M059J (cell line): ENCODE measurements around the gene CFAP54. TPM values are rescaled to one million over a fixed set of nuclear protein-coding genes. Genes with fewer than 3 reads are reported as not detected.

ENCODE experiments used
- DNase-seq: peaks from one replicate; pipeline ENCODE4 v3.0.0-alpha.2; 2012; ENCODE audit warnings: low read depth
- total RNA-seq: library from RNA; depleted of rRNA; stranded (reverse); fragments of >200 nt; shearing (Covaris generic); gene quantifications from 2 replicates; pipeline ENCODE4 v1.2.3, GENCODE V29; 2014; rRNA removed

The CFAP54 gene
- total RNA-seq, 1 experiment from 2014 or later = 1.8 TPM

DNA sequence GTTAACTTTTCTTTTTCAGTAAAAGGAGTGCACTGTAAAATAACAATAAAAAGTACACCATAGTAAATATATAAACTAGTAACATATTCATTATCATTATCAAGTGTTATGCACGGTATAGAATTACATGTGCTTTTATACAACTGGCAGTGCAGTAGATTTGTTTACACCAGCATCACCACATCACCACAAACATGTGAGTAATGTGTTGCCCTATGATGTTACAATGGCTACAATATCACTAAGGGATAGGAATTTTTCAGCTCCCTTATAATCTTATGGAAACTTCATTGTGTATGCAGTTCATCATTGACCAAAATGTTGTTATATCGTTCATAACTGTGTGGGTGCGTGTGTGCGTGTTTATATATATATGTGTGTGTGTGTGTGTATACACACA lies 394.2 kb downstream of the CFAP54 start:
- DNase-seq = peak; percentile 61

DNA sequence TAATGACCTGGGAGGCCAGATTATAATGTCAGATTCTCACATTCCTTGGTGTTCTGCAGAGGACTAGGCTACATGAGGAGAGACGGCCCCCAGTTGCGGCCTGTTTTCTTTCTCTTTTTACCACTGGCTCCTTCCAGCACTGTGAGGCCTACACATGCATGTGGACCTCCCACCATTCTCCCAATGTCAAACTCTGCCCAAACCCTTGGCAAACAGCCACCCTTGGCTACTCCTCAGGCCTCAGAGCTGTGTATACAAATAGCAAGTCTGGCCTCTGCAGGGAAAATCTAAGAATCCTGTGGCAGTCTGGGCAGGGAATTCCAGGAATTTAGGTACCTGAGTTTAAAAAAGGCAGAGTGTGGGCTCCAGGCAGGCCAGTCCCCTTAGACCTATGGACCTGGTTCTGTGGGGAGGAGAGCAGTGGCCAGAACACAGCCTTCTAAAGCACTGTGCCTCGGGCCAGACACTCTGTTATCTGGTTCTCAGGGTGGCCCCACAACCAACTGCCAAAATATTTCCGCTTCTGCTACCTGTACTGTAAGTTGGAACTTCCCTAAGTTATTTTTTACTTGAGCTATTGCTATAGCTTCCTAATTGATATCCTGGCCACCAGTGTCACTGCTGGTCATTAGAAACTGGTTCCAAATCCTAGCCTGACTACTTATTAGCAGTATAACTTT lies 397.8 kb downstream of the CFAP54 start:
- DNase-seq = peak; percentile 48

DNA sequence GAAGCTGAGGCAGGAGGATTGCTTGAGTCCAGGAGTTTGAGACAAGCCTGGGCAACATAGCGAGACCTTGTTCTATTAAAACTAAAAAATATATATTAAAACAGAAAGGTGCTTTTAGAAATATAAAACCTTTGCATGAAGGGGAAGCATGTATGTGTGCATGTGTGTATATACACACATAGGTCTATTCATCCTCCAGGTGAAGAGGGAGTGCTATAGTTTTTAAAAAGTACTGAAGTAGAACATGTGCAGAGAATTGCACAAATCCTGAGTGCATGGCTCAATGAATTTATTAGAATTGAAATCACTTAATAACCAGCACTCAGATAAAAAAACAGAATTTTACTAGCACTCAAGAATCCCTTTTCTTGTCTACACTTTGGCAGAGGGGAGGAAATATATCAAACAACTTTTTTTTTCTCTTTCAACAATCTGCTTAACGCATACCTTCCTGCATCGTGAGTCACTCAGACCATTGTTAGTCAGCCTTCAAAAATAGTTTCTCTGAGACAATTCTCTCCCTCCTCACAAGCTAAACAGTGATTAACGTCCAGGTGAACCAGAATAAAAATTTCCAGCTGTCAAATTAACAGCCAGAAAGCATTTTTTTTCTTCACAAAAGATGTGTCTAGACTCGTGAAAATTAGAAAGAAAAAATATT lies 400.0 kb downstream of the CFAP54 start:
- peak; percentile 83 for DNase-seq

DNA sequence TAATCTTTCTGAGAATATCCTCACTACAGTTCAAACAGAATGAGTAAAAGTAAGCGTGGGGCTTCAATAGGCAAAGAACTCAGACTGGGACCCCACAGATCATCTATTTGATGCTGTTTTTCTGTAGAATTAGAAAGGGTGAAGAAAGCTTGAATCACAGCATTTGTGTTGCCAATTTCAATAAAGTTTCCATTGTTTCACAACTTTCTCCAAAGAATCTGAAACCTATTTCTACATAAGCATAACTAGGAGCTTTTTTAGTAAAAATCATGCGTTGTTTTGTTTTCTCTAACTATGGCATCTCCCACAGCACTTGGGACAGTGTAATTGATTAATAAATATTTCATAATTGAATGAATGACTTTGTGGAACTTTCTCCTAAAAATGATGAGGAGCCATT lies 401.0 kb downstream of the CFAP54 start:
- no peak for DNase-seq

DNA sequence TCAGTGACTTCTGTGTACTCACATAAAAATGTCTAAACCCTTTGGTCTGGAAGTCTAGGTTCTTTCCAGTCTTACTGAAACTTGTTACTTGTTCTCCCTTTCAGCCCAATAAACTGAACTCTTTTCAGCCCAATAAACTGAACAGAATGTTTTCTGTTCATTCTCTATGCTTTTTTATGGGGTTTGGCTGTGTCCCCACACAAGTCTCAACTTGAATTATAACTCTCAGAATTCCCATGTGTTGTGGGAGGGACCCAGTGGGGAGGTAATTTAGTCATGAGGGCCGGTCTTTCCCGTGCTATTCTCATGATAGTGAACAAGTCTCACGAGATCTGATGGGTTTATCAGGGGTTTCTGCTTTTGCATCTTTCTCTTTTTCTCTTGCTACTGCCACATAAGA lies 402.7 kb downstream of the CFAP54 start:
- DNase-seq = no peak

DNA sequence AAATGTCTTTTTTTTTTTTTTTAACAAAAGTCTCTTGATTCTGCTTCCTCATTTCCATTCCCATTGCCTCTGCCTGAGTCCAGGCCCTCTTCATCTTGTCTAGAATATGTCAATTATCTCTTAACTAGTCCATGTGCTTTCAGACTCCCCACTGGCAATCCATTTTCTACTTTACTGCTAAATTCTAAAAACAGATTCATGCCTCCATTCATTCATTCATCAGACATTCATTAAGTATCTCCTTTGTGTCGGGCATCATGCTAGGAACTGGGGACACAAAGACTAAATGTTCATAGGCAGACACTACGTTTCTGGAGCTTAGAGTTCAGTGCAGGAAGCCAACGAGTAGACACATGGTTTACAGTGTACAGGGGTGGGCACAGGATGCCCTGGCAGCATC lies 408.0 kb downstream of the CFAP54 start:
- no peak for DNase-seq

DNA sequence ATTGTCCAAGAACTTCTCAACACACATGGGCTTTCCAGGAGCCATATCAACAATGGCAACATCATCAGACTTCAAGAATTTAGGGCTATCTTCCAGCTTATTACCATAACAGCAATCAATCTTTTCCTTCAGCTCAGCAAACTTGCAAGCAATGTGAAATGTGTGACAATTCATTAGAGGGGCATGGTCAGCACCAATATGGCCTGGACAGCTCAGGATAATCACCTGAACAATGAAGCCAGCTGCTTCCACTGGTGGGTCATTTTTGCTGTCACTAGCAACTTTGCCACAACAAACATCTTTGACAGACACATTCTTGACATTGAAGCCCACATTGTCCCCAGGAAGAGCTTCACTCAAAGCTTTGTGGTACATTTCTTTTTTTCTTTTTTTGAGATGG lies 411.8 kb downstream of the CFAP54 start:
- no peak for DNase-seq

DNA sequence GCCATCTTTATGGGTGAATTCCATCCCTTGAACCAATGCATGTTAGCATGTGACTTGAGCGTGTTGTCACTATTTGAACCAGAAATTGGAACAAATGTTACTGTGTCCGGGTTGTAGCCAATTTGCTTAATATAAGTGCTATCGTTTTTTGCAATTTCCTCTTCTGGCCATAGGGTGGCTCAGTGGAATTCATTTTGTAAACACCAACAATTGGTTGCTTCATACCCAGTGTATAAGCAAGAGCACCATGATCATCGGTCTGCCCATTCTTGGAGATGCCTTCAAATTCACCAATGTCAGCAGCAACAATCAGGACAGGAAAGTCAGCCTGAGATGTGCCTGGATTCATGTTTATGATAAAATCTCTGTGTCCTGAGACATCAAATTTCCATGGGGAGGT lies 412.7 kb downstream of the CFAP54 start:
- no peak for DNase-seq

DNA sequence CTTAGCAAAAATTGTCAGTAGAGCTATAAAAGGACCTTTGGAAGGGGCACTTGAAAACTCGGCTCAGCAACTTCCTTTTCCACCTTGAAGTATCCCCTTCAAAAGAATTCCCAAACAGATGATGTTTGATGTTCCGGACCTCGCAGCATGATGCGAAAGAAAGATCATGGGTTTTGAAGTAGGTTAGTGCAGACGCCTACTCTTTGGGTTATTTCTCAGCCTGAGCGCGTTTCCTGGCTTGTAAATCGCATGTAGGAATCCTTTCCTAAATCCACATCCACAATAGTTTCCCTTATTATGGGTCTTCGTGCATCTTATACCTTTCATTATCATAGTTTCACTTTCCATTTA lies 417.1 kb downstream of the CFAP54 start:
- no peak for DNase-seq

DNA sequence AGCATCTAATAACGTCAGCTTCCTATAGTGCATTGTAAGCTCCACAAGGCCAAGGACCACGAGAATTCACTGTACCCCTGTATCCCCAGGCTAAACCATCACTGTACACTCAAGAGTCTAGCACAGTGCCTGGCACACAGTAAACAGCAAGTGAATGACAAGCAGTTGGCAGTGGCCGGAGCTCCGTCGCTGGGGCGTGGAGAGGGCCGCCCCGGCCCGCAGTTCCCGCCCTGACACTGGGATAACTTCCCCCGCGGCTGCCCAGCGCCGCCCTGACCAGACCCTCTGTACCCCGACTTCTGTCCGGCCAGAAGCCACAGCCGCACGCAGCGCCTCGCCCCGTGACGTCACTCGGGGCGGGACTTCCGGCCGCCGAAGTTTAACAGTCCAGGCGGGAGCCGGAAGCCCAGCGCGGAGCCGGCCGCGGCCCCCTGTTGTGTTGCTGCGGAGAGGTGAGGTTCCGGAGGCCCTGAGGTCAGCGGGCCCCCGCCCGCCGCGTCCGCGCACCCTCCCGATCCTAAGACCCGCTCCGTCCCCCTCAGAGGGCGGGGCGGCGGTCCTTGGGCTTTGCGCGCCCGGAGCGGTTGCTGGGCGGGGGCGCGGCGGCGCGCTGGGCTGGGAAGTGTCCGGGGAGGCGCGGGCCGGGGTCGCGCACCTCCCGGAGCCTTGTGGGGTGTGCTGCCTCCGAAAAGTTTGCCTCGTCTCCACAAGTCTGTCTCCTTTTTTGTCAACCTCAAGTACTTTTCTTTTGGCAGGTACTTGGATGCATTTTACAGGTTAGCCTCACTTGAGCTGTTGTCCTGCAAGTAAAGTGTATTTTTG lies 417.7 kb downstream of the CFAP54 start, which contains the start of gene NEDD1:
TSS of gene NEDD1 (plus strand) at position 409 of the 822 bp plus-strand sequence. CDS start 2,503 bp downstream, outside the sequence.
- DNase-seq = peak; percentile 83

DNA sequence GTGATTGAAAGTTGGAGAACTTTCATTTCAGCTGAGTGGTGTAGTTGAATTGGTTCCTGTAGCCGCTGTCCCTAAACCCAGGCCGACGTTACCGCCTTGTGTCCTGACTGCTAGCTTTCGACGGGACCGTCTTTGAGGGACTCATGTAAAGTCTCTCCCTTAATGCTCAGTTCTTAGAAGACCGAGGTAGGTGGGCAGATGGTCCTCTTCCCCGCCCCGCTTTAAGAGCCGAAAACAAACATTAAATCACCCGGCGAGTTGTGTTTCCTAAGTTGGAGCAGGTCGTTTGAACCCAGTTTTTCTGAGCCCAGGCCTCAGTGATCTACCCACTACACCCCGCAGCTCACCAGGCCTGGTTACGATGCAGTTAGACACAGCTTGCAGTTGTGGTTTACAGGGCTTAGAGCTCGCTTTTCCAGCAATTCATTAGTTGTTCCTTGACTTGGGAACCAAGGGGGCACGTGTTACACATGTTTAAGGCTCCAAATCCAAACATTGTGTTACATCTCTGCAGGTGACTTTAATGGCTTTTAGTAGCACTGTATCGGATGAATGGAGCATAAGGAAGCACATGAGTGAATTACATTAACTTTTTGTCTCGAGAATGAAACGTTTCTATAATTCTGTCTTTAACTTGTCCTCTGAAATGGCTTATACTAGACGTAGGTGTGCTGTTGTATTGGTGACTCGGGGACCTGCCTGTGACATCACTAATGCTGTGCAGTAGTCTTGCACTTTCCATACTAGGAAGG lies 418.5 kb downstream of the CFAP54 start:
- peak; percentile 47 for DNase-seq

DNA sequence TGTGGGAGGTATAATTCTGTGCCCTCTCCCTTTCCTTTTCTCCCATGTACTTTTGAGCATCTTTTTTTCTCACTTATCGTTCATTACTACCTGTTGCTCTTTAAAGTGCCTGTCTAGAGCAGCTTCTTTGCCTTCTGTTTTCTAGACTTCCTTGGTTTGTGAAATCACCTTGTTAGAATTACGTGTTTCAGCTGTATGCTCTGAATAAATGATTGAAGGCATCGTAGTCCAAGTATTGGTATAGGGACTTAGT lies 419.0 kb downstream of the CFAP54 start:
- no peak for DNase-seq

DNA sequence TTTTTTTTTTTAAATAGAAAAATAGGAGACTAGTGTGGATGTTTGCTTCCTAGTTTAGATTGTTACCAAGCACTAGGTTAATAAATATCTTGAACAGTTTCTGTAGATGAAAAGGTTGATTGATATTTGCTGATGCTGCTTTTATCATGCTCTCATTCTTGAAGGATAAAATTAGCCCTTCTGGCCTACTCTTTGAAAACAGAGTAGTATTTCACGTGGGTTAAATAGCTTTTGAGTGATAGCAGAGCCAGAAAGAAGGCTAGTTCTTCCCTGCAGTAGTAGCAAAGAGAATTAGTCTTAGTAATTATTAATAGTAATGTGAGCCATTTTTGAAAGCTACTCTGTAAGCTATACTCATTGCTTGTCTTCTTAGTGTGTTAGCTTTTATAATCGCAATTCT lies 422.9 kb downstream of the CFAP54 start:
- DNase-seq = no peak

DNA sequence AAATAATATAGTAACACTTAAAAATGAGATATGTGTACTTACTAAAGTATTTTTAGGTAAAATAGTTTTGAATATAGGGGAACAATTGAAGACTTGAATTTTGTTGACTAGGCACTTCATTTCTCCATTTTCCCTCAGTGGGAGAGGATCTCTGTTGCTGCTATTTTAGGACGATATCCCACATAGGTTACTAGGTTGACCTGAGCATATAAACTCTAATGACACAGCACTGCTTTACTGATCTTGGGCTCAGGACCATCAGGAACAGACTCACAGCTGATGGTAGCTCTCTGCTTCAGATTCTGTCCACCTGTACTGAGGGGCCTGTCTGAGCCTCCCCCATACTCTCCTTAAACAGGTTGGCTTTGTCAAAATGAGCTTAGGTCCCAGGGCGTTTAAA lies 423.6 kb downstream of the CFAP54 start:
- no peak for DNase-seq

DNA sequence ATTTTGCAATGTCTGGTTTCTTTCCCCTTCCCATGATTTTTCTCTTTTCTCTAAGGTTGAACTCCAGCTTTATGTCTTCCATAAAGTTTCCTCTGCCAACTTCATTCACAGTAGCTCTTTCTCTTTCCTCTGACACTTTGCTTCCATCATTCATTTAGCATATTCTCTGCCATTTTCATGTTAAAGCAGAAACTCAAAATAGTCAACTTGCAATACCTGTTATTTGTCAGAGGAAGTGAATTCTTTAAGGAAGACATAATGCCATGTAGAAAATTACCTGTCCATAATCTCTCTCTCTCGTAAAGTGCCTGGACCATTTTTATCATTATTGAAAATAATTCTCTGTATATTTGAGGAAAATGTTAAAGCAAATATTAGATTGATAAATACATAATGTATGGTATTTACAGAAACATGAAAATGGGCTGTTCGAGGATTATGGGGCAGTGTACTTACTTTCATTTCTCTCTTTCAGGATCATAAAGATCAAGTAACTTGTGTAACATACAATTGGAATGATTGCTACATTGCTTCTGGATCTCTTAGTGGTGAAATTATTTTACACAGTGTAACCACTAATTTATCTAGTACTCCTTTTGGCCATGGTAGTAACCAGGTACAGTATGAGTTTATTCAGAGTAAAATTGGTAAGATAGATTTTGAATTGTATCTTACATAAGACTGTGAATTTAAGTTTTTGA lies 430.3 kb downstream of the CFAP54 start:
- no peak for DNase-seq

Other genes starting within 250 kb of the CFAP54 start
- 19.1 and 25.8 TPM in 2 replicates for gene CDK17, start 89.1 kb upstream of the CFAP54 start, total RNA-seq